Stimulated activated CD4-positive, alpha-beta T cell treated with anti-CD3 and anti-CD28 coated beads, Interleukin-15, amount 100 ng/mL, for 1 hour (primary cell): ENCODE results near the gene ZNF438.

Experiments
- DNase-seq, 2 donors: peaks; one replicate each; pipeline ENCODE4 v3.0.0-alpha.2; 2020; ENCODE audit warnings: low read depth in 1 of 2, low spot score in 1 of 2

ZNF438 gene

GRCh38 chr10:30854656-30855055 lies 177.0 kb downstream of the ZNF438 start:
- DNase-seq, result no peak

GRCh38 chr10:30853066-30853465 lies 178.6 kb downstream of the ZNF438 start:
- no peak for DNase-seq

GRCh38 chr10:30850776-30851175 lies 180.9 kb downstream of the ZNF438 start:
- DNase-seq, result no peak

- no peak for DNase-seq
These were observed 182.2 kb downstream of the ZNF438 start for GRCh38 chr10:30849231-30850035.

GRCh38 chr10:30848396-30849032 lies 183.2 kb downstream of the ZNF438 start:
- DNase-seq, result no peak

- DNase-seq, result no peak
These were observed 184.0 kb downstream of the ZNF438 start for GRCh38 chr10:30847642-30848041.

- DNase-seq, result no peak
These were observed 184.5 kb downstream of the ZNF438 start for GRCh38 chr10:30847199-30847598.

GRCh38 chr10:30846710-30847109 lies 185.0 kb downstream of the ZNF438 start:
- DNase-seq, result no peak

GRCh38 chr10:30842894-30843293 lies 188.8 kb downstream of the ZNF438 start:
- no peak for DNase-seq

GRCh38 chr10:30842185-30842584 lies 189.5 kb downstream of the ZNF438 start:
- DNase-seq, result no peak

GRCh38 chr10:30840395-30841050 lies 191.1 kb downstream of the ZNF438 start:
- no peak for DNase-seq

GRCh38 chr10:30839652-30840051 lies 192.0 kb downstream of the ZNF438 start:
- no peak for DNase-seq

GRCh38 chr10:30836406-30836805 lies 195.3 kb downstream of the ZNF438 start:
- DNase-seq, result no peak

GRCh38 chr10:30835146-30835545 lies 196.5 kb downstream of the ZNF438 start:
- no peak for DNase-seq

- DNase-seq, result no peak
These were observed 197.0 kb downstream of the ZNF438 start for GRCh38 chr10:30834651-30835050.

GRCh38 chr10:30834153-30834552 lies 197.5 kb downstream of the ZNF438 start:
- DNase-seq, result no peak

- no peak for DNase-seq
These were observed 198.1 kb downstream of the ZNF438 start for GRCh38 chr10:30833628-30833970.

GRCh38 chr10:30832749-30833627 lies 198.7 kb downstream of the ZNF438 start:
- DNase-seq, result no peak

- DNase-seq, result no peak
These were observed 199.5 kb downstream of the ZNF438 start for GRCh38 chr10:30832001-30832748.

- no peak for DNase-seq
These were observed 200.2 kb downstream of the ZNF438 start for GRCh38 chr10:30831426-30831825.
